GM23338 (cell line): ENCODE measurements around the gene PHF5A. TPM values are rescaled to one million over a fixed set of nuclear protein-coding genes. Genes with fewer than 3 reads are reported as not detected.

Source experiments
- ATAC-seq: fragments of 200-7000 bp; cut with Tn5 transposase; 3 replicates; pipeline ENCODE4 v1.9.1; 2020
- DNase-seq: peaks from one replicate; pipeline ENCODE4 v3.0.0-alpha.2; 2015; ENCODE audit warnings: low spot score
- H2AFZ ChIP-seq: fragments of 200-600 bp; sonication (generic); 2 replicates; pipeline ENCODE4 v1.8.0; 2016; ENCODE audit warnings: antibody characterized with exemption, mild to moderate bottlenecking, moderate library complexity
- H3F3A ChIP-seq: fragments of 200-600 bp; sonication (generic); replicated peaks from 2 replicates; pipeline ENCODE4 v1.8.0; 2017; ENCODE audit warnings: antibody characterized with exemption, mixed run types, low read depth
- H3K27ac ChIP-seq: fragments of 200-600 bp; sonication (generic); 2 replicates; pipeline ENCODE4 v1.6.1; 2016; ENCODE audit warnings: low read depth
- H3K27me3 ChIP-seq: fragments of 200-600 bp; sonication (generic); 2 replicates; pipeline ENCODE4 v1.8.0; 2016; ENCODE audit warnings: mild to moderate bottlenecking, mixed run types, moderate library complexity; ENCODE audit not compliant: insufficient read depth
- H3K36me3 ChIP-seq: fragments of 200-600 bp; sonication (generic); 2 replicates; pipeline ENCODE4 v1.8.0; 2016; ENCODE audit warnings: mild to moderate bottlenecking; ENCODE audit not compliant: insufficient read depth
- H3K4me1 ChIP-seq: fragments of 200-600 bp; sonication (generic); 2 replicates; pipeline ENCODE4 v1.8.0; 2016; ENCODE audit warnings: mild to moderate bottlenecking, moderate library complexity; ENCODE audit not compliant: insufficient read depth
- H3K4me2 ChIP-seq: fragments of 200-600 bp; sonication (generic); 2 replicates; pipeline ENCODE4 v1.7.1; 2017; ENCODE audit warnings: mixed run types
- H3K4me3 ChIP-seq: fragments of 200-600 bp; sonication (generic); 2 replicates; pipeline ENCODE4 v1.6.1; 2016; ENCODE audit warnings: mixed run types
- H3K79me2 ChIP-seq: fragments of 200-600 bp; sonication (generic); replicated peaks from 2 replicates; pipeline ENCODE4 v1.8.0; 2017; ENCODE audit warnings: mild to moderate bottlenecking; ENCODE audit not compliant: insufficient read depth
- H3K9me2 ChIP-seq: fragments of 200-600 bp; sonication (generic); 2 replicates; pipeline ENCODE4 v1.8.0; 2017; ENCODE audit not compliant: insufficient read depth
- H4K20me1 ChIP-seq: fragments of 200-600 bp; sonication (generic); replicated peaks from 2 replicates; pipeline ENCODE4 v1.8.0; 2017; ENCODE audit warnings: mild to moderate bottlenecking; ENCODE audit not compliant: insufficient read depth
- H3K27ac Mint-ChIP-seq: 2 replicates; pipeline ENCODE4 v1.8.0; 2020; ENCODE audit warnings: inconsistent platforms, mild to moderate bottlenecking, moderate library complexity, mixed read lengths
- H3K27me3 Mint-ChIP-seq: 3 replicates; pipeline ENCODE4 v1.8.0; 2022; ENCODE audit warnings: low read depth, mild to moderate bottlenecking, moderate library complexity, mixed read lengths, inconsistent platforms; ENCODE audit not compliant: insufficient read depth, poor library complexity
- H3K36me3 Mint-ChIP-seq: 3 replicates; pipeline ENCODE4 v1.8.0; 2021; ENCODE audit warnings: low read depth, mild to moderate bottlenecking, inconsistent platforms, moderate library complexity, mixed read lengths
- H3K4me1 Mint-ChIP-seq: 3 replicates; pipeline ENCODE4 v1.8.0; 2020; ENCODE audit warnings: mild to moderate bottlenecking, inconsistent platforms, mixed read lengths
- H3K4me3 Mint-ChIP-seq: 3 replicates; pipeline ENCODE4 v1.8.0; 2021; ENCODE audit warnings: moderate library complexity, mild to moderate bottlenecking, inconsistent platforms, mixed read lengths
- H3K9me3 Mint-ChIP-seq: 3 replicates; pipeline ENCODE4 v1.8.0; 2020; ENCODE audit warnings: moderate library complexity, mild to moderate bottlenecking, inconsistent platforms, mixed read lengths
- CREB1 ChIP-seq: fragments of 250-450 bp; sonication (Bioruptor Pico); IDR thresholded peaks from 2 replicates; pipeline ENCODE4 v1.5.0; 2020; ENCODE audit warnings: low read depth, mild to moderate bottlenecking, moderate library complexity
- CTCF ChIP-seq, 2 experiments: fragments of 200-600 bp in 1 of 2; sonication (generic) in 1 of 2; conservative IDR thresholded peaks; 2 replicates each; pipeline versions ENCODE4 v1.5.1 to v1.6.1; 2016 to 2017; ENCODE audit warnings: antibody characterized with exemption in 2 of 2, low read depth in 2 of 2, mild to moderate bottlenecking in 2 of 2, moderate library complexity in 1 of 2
- ETS1 ChIP-seq: IDR thresholded peaks from 2 replicates; pipeline ENCODE4 v1.6.1; 2016; ENCODE audit warnings: antibody characterized with exemption
- EZH2 ChIP-seq: fragments of 200-600 bp; sonication (generic); IDR thresholded peaks from one replicate; pipeline ENCODE4 v1.8.0; 2017; ENCODE audit warnings: antibody characterized with exemption, mild to moderate bottlenecking, low read depth; ENCODE audit not compliant: unreplicated experiment
- JUNB ChIP-seq: IDR thresholded peaks from one replicate; pipeline ENCODE4 v1.6.1; 2016; ENCODE audit warnings: antibody characterized with exemption; ENCODE audit not compliant: unreplicated experiment
- NANOG ChIP-seq: IDR thresholded peaks from 2 replicates; pipeline ENCODE4 v1.6.1; 2016; ENCODE audit warnings: antibody characterized with exemption, borderline replicate concordance
- POLR2AphosphoS5 ChIP-seq: IDR thresholded peaks from 2 replicates; pipeline ENCODE4 v1.6.1; 2016; ENCODE audit warnings: antibody characterized with exemption, low read depth
- REST ChIP-seq: IDR thresholded peaks from one replicate; pipeline ENCODE4 v1.6.1; 2018; ENCODE audit warnings: antibody characterized with exemption; ENCODE audit not compliant: unreplicated experiment
- STAT1 ChIP-seq: IDR thresholded peaks from one replicate; pipeline ENCODE4 v1.6.1; 2016; ENCODE audit warnings: antibody characterized with exemption; ENCODE audit not compliant: unreplicated experiment
- ZNF114 ChIP-seq: fragments of 250-450 bp; sonication (Bioruptor Pico); IDR thresholded peaks from 2 replicates; pipeline ENCODE4 v1.5.0; 2020; ENCODE audit warnings: mild to moderate bottlenecking, moderate library complexity
- ZNF331 ChIP-seq: fragments of 250-450 bp; sonication (Bioruptor Pico); IDR thresholded peaks from 2 replicates; pipeline ENCODE4 v1.5.0; 2020; ENCODE audit warnings: low read depth, mild to moderate bottlenecking, moderate library complexity
- polyA plus RNA-seq: library from polyadenylated mRNA; unstranded; fragments of >200 nt; fragmentation: Nextera tagmentation; extraction: Ambion mirVana; gene quantifications from 2 replicates; pipeline ENCODE4 v1.2.1, GENCODE V29; 2016
- total RNA-seq: library from RNA; depleted of rRNA; stranded (reverse); fragments of >200 nt; shearing (Covaris generic); gene quantifications from 2 replicates; pipeline ENCODE4 v1.2.3, GENCODE V29; 2014

The PHF5A gene
- total and polyA plus RNA-seq, 2 experiments from 2014 or later, result 49.4 to 115 TPM

GRCh38 chr22:41480397-41480735 lies 11.9 kb upstream of the PHF5A start:
- Mint-ChIP-seq H3K36me3 (no peaks in the 10 kb centered on the region; the same call in 2 of the 3 replicates), H3K27ac (peak overlapping the region; percentile 32; the same call in 1 of the 2 replicates), H3K4me1 (peaks cover 46% of the 10 kb centered on the region), H3K4me3 (no peak overlapping the region), H3K9me3 (no peaks in the 10 kb centered on the region), H3K27me3 (peaks cover 8% of the 10 kb centered on the region)
- Histone ChIP-seq H3F3A (peaks cover 28% of the 10 kb centered on the region; the same call in 1 of the 2 replicates), H3K9me2 (no peaks in the 10 kb centered on the region), H3K79me2 (peaks cover 99% of the 10 kb centered on the region), H4K20me1 (peaks cover 43% of the 10 kb centered on the region), H3K27ac (peak overlapping the region; percentile 88), H3K4me1 (peaks cover 41% of the 10 kb centered on the region), H3K36me3 (no peaks in the 10 kb centered on the region), H2AFZ (no peak overlapping the region), H3K4me2 (peak overlapping the region; percentile 67; the same call in 1 of the 2 replicates), H3K27me3 (no peaks in the 10 kb centered on the region), H3K4me3 (no peak overlapping the region)
- no peak for TF ChIP-seq ETS1
- no peak for TF ChIP-seq REST
- TF ChIP-seq NANOG, result no peak
- no peak for TF ChIP-seq JUNB
- TF ChIP-seq CTCF (conservative IDR thresholded peaks at IDR 0.05; ENCODE audit: low read depth in 2 of 2), result no peak
- no peak for TF ChIP-seq CREB1 (CRISPR knock-in tag)
- TF ChIP-seq STAT1, result no peak
- no peak for TF ChIP-seq ZNF331 (CRISPR knock-in tag)
- no peak for TF ChIP-seq POLR2AphosphoS5
- TF ChIP-seq ZNF114 (CRISPR knock-in tag), result no peak
- no peak for TF ChIP-seq EZH2
- ATAC-seq, result no peak
- DNase-seq, result no peak
